HEK293 (cell line): ENCODE measurements around the gene NCKAP5.

Experiments
- CTCF ChIP-seq: fragments of 450-650 bp; formaldehyde crosslinking; IDR thresholded peaks from 2 replicates; pipeline ENCODE4 v1.5.1; 2016; ENCODE audit warnings: missing biosample characterization, missing genetic modification characterization
- HOXA7 ChIP-seq: sonication (generic); formaldehyde crosslinking; IDR thresholded peaks from 2 replicates; pipeline ENCODE4 v1.8.1; 2022; ENCODE audit warnings: missing genetic modification reagents, borderline replicate concordance
- ZNF24 ChIP-seq: fragments of 450-650 bp; formaldehyde crosslinking; IDR thresholded peaks from 2 replicates; pipeline ENCODE4 v1.5.1; 2016; ENCODE audit warnings: missing biosample characterization, missing genetic modification characterization
- ZNF341 ChIP-seq: fragments of 450-650 bp; formaldehyde crosslinking; IDR thresholded peaks from 2 replicates; pipeline ENCODE4; 2016; ENCODE audit warnings: low read depth, missing biosample characterization, missing genetic modification characterization

GRCh38 chr2:133591164-133591563 is 22.9 kb upstream of the NCKAP5 start:
- TF ChIP-seq CTCF (tag by site-specific recombination) (no peak), ZNF24 (tag by site-specific recombination) (no peak), HOXA7 (no peak), ZNF341 (tag by site-specific recombination) (no peak)
